ENCODE measurements around the gene SMIM33. TPM values are rescaled to one million over a fixed set of nuclear protein-coding genes. Genes with fewer than 3 reads are reported as not detected.
A peak's percentile ranks its signal among the peaks of the same experiment; 100 is the strongest.

SMIM33 gene
- total and polyA plus RNA-seq, 9 of the 15 experiments (the other 6 are each of a cell fraction or from before 2014, with no cell fraction given), result not detected

DNA sequence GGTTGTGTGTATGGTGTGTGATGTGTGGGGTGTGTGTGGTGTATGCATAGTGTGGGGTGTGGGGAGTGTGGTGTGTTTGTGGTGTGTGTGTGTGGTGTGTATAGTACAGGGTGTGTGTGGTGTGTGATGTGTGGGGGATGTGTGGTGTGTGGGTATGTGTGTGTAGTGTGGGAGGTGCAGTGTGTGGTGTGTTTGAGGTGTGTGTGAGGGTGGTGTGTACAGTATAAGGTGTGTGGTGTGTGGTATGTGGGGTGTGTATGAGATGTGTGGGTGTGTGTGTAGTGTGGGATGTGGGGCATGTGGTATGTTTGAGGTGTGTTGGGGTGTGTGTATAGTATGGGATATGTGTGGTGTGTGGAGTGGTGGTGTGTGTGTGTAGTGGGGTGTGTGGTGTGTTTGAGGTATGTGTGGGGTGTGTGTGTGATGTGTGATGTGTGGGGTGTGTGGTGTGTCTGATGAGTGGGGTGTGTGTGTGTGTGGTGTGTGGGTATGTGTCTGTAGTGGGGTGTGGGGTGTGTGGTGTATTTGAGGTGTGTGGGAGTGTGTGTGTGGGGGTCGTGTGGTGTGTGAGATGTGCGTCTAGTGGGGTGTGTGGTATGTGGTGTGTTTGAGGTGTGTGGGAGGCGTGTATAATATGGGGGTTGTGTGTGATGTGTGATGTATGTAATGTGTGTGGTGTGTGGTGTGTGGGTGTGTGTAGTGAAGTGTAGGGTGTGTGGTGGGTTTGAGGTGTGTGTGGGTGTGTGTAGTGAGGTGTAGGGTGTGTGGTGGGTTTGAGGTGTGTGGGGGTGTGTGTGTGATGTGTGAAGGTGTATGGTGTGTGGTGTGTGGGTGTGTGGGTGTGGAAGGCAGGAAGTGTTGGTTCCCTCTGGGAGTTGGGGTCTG, 16.9 kb upstream of the SMIM33 start (continued):
- no peak for TF ChIP-seq ZNF212 (CRISPR knock-in tag; IDR thresholded peaks at IDR 0.05)
- TF ChIP-seq TEAD1 (CRISPR knock-in tag; IDR thresholded peaks at IDR 0.05), result no peak
- no peak for TF ChIP-seq RBM14 (IDR thresholded peaks at IDR 0.05; ENCODE audit: borderline replicate concordance, insufficient read depth, low read depth, low read length)
- TF ChIP-seq TSC22D4 (tag; IDR thresholded peaks at IDR 0.05), result 0 out of 2 replicates have a peak, but pooled peaks have one; percentile 26
- no peak for TF ChIP-seq WHSC1 (IDR thresholded peaks at IDR 0.05; ENCODE audit: low read length)
- no peak for TF ChIP-seq TCF7L2 (IDR thresholded peaks at IDR 0.05; ENCODE audit: low read depth, low read length)
- no peak for TF ChIP-seq ARID1B (IDR thresholded peaks at IDR 0.05)
- TF ChIP-seq SIRT6 (IDR thresholded peaks at IDR 0.05; ENCODE audit: low read depth, low read length), result no peak
- TF ChIP-seq PRDM10 (IDR thresholded peaks at IDR 0.05; ENCODE audit: partially characterized antibody), result no peak
- TF ChIP-seq GTF3C2 (IDR thresholded peaks at IDR 0.05; ENCODE audit: borderline replicate concordance, extremely low read depth, insufficient read length), result no peak
- no peak for TF ChIP-seq POLR2G (IDR thresholded peaks at IDR 0.05; ENCODE audit: low read depth, low read length)
- TF ChIP-seq, protein P1, sequence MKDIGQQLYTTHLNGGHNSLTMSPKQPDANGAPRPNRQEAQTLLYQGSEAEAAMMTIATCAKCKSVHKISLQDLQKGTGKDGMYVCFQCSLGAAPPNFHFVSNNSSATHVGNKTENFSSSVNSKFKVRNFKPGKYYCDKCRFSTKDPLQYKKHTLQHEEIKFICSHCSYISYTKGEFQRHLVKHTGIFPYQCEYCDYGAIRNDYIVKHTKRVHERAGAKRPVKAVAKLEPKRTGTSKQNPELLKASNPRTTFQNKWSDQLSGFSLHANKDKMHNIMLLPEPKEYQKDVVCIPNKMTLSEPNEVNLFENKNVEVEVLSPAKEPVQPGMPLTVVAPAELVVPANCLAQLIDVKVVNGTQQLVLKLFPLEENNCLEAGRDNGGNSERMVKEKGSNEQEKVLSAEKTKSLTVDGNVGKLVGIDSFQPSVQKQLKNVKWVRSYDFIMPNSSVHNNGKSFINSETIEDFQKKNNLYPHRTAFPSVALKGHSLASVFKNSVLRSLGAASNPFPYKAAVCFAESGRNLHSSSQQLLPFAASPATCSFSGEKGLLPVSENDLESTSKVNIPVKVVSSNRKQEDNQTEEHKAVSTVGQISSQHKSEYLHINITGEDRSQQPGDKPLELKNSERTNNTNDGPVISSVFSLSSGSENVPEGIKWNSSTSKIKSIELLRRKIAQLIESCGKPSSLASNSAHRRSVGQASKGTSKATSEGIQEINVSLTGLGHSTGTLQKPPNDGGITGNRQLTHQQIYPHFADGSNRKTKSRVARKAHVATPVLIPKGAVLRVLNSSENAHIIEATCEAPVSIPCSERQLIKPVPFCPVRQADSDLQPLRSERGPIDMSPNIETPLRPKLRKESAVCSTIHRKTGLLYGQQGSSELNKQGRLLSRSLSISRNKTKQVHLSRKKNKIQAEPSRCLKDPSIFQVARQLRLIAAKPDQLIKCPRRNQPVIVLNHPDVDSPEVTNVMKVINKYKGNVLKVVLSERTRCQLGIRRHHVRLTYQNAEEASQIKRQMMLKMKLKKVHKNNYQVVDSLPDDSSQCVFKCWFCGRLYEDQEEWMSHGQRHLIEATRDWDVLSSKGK (CRISPR knock-in tag; IDR thresholded peaks at IDR 0.05), result no peak
- no peak for TF ChIP-seq SRSF1 (IDR thresholded peaks at IDR 0.05; ENCODE audit: low read depth, low read length)
- no peak for TF ChIP-seq KLF16 (IDR thresholded peaks at IDR 0.05)
- no peak for TF ChIP-seq TBL1XR1 (IDR thresholded peaks at IDR 0.05; ENCODE audit: low read length in 2 of 2)
- TF ChIP-seq PHTF2 (CRISPR knock-in tag; IDR thresholded peaks at IDR 0.05), result no peak
- TF ChIP-seq RBM34 (IDR thresholded peaks at IDR 0.05; ENCODE audit: borderline replicate concordance, insufficient read depth, low read length), result no peak

Data from K562 (cell line).